Uterus (tissue), 4 donors: ENCODE results near the gene FADS1. TPM values are rescaled to one million over a fixed set of nuclear protein-coding genes. Genes with fewer than 3 reads are reported as not detected.

Source experiments
- DNase-seq, 2 donors: peaks; one replicate each; pipeline ENCODE4 v3.0.0-alpha.2; 2019 to 2020
- H3K27ac ChIP-seq, 2 donors: fragments of 200-600 bp; sonication (generic); 1 replicate in 1 of 2; 2 replicates in 1 of 2; pipeline ENCODE4 v1.5.1; 2016 to 2018
- H3K27me3 ChIP-seq, 2 donors: fragments of 200-600 bp; sonication (generic); one replicate each; pipeline ENCODE4 v1.5.1; 2018 to 2019; ENCODE audit warnings: control low read depth in 1 of 2
- H3K36me3 ChIP-seq, 2 donors: fragments of 200-600 bp; sonication (generic); one replicate each; pipeline ENCODE4 v1.5.1; 2019; ENCODE audit warnings: control low read depth in 1 of 2
- H3K4me1 ChIP-seq, 2 donors: fragments of 200-600 bp; sonication (generic); one replicate each; pipeline ENCODE4 v1.5.1; 2018 to 2019; ENCODE audit warnings: control low read depth in 1 of 2
- H3K4me3 ChIP-seq, 2 donors: fragments of 200-600 bp; sonication (generic); 1 replicate in 1 of 2; 2 replicates in 1 of 2; pipeline ENCODE4 v1.5.1; 2018 to 2019; ENCODE audit warnings: mild to moderate bottlenecking in 1 of 2
- H3K9me3 ChIP-seq, 2 donors: fragments of 200-600 bp; sonication (generic); one replicate each; pipeline ENCODE4 v1.5.1; 2019; ENCODE audit warnings: control low read depth in 1 of 2
- POLR2A ChIP-seq, 2 donors: fragments of 450-650 bp; IDR thresholded peaks; one replicate each; pipeline ENCODE4 v1.6.1; 2016; ENCODE audit warnings: antibody characterized with exemption in 2 of 2, mild to moderate bottlenecking in 1 of 2, moderate library complexity in 1 of 2
- intact Hi-C: fragments of 100-400 bp; cut with DNase I; formaldehyde crosslinking; loops from one replicate; pipeline ENCODE4 v1.15.1; 2023; ENCODE audit warnings: low total_unique reads
- total RNA-seq, 4 donors: library from RNA; depleted of rRNA in 3 of 4; stranded (reverse); fragments of >200 nt in 3 of 4; gene quantifications; one replicate each; pipeline versions ENCODE4 v1.1.0 to v1.2.4, GENCODE V29; 2014 to 2023
- TF ChIP-seq, protein P1 (sequence below), 4 experiments: fragments of 200-600 bp in 2 of 4; fragments of 450-650 bp in 2 of 4; sonication (generic) in 2 of 4; IDR thresholded peaks; one replicate each; pipeline ENCODE4 v1.5.1; 2016 to 2019; ENCODE audit warnings: antibody characterized with exemption in 4 of 4, mild to moderate bottlenecking in 2 of 4, moderate library complexity in 1 of 4
- donor health status: DM: yes; HTN: yes; CAD: no.

FADS1 gene
- total RNA-seq, 4 donors from 2014 or later = 23.8 to 57.1 (median 38.3) TPM

GRCh38 chr11:61761440-61762222 lies 55.2 kb downstream of the FADS1 start:
- Histone ChIP-seq H3K36me3 (no peaks in the 10 kb centered on the region), H3K27me3 (no peaks in the 10 kb centered on the region), H3K27ac (peak overlapping the region; percentile 93 to 95), H3K4me3 (no peak overlapping the region), H3K4me1 (peaks cover 0 to 12% of the 10 kb centered on the region in 2 donors), H3K9me3 (no peaks in the 10 kb centered on the region)
- TF ChIP-seq, protein P1, sequence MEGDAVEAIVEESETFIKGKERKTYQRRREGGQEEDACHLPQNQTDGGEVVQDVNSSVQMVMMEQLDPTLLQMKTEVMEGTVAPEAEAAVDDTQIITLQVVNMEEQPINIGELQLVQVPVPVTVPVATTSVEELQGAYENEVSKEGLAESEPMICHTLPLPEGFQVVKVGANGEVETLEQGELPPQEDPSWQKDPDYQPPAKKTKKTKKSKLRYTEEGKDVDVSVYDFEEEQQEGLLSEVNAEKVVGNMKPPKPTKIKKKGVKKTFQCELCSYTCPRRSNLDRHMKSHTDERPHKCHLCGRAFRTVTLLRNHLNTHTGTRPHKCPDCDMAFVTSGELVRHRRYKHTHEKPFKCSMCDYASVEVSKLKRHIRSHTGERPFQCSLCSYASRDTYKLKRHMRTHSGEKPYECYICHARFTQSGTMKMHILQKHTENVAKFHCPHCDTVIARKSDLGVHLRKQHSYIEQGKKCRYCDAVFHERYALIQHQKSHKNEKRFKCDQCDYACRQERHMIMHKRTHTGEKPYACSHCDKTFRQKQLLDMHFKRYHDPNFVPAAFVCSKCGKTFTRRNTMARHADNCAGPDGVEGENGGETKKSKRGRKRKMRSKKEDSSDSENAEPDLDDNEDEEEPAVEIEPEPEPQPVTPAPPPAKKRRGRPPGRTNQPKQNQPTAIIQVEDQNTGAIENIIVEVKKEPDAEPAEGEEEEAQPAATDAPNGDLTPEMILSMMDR (IDR thresholded peaks at IDR 0.05) = no peak
- TF ChIP-seq POLR2A (IDR thresholded peaks at IDR 0.05) = no peak
- intact Hi-C loops = no loop called here
- DNase-seq = no peak

- no peaks in the 10 kb centered on the region for H3K27me3 ChIP-seq
- no peak overlapping the region for H3K4me3 ChIP-seq
Measured at GRCh38 chr11:61760946-61761345, 55.9 kb downstream of the FADS1 start.

GRCh38 chr11:61757213-61757862 lies 59.5 kb downstream of the FADS1 start:
- Histone ChIP-seq H3K27me3 (no peaks in the 10 kb centered on the region), H3K27ac (peak overlapping the region; percentile 86 to 91), H3K4me3 (no peak overlapping the region), H3K4me1 (peaks cover 0 to 3% of the 10 kb centered on the region in 2 donors), H3K9me3 (no peaks in the 10 kb centered on the region), H3K36me3 (no peaks in the 10 kb centered on the region)
- no peak for TF ChIP-seq POLR2A (IDR thresholded peaks at IDR 0.05)
- TF ChIP-seq, protein P1 (IDR thresholded peaks at IDR 0.05) = no peak
- no peak for DNase-seq
- intact Hi-C loops = no loop called here

More at GRCh38 chr11:61760946-61761345, 55.9 kb downstream of the FADS1 start:
- Histone ChIP-seq H3K36me3 (no peaks in the 10 kb centered on the region), H3K27ac (peak overlapping the region; percentile 93 to 95), H3K9me3 (no peaks in the 10 kb centered on the region), H3K4me1 (peaks cover 0 to 12% of the 10 kb centered on the region in 2 donors)
- DNase-seq = no peak
- intact Hi-C loops = no loop called here
- TF ChIP-seq, protein P1 (IDR thresholded peaks at IDR 0.05) = no peak
- no peak for TF ChIP-seq POLR2A (IDR thresholded peaks at IDR 0.05)

DNA sequence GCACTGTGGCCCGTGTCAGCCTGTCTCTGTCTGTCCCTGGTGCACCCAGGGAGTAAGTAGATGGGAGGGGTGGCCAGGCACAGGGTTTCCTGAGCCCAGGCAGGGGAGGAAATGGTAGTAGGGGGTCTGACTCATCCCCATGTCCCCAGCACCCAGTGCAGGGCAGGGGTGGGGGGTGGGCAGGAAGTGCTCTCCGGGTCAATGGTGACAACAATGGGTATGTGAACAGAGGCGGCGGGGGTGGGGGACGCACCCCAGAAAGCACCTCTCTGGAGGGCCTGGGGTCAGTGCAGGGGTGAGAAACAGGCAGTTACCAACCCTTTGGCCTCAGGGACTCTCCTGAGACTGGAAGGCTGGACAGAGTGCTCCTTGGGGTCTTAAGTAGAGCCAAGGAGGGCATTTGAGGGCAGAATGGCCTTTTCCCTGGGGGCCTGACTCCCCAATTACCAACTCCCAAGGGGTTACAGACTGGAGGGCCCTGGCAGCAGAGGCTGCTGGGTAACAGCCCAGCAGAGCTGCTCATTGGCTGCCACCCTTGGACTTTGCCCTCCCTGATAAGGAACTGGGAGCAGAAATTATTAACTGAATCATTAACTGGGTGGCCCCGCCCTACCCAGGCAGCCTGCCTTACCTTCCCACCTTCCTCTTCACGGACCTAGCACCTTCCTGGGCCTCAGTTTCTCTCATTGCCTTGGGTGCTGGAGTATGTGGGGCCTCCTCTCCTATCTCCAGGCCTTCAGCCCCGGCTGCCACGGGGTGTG lies 60.2 kb downstream of the FADS1 start:
- no peaks in the 10 kb centered on the region for H3K36me3 ChIP-seq
- H3K27me3 ChIP-seq = no peaks in the 10 kb centered on the region
- DNase-seq = no peak
- H3K9me3 ChIP-seq = no peaks in the 10 kb centered on the region
- no peak overlapping the region for H3K4me3 ChIP-seq
- H3K27ac ChIP-seq = peak overlapping the region; percentile 86 to 91
- TF ChIP-seq POLR2A (IDR thresholded peaks at IDR 0.05) = no peak
- TF ChIP-seq, protein P1 (IDR thresholded peaks at IDR 0.05) = no peak
- peaks cover 0 to 3% of the 10 kb centered on the region in 2 donors for H3K4me1 ChIP-seq
- intact Hi-C loops = no loop called here
